ENCODE results near the gene CDC40. TPM values are rescaled to one million over a fixed set of nuclear protein-coding genes. Genes with fewer than 3 reads are reported as not detected.
"Not testable (repeated sequence)": the region's sequence is repeated elsewhere in the genome, so short reads cannot be mapped to it uniquely, and the experiment has no call there.

Gene CDC40
- total RNA-seq, 1 experiment from 2014 or later: 32.5 TPM

DNA sequence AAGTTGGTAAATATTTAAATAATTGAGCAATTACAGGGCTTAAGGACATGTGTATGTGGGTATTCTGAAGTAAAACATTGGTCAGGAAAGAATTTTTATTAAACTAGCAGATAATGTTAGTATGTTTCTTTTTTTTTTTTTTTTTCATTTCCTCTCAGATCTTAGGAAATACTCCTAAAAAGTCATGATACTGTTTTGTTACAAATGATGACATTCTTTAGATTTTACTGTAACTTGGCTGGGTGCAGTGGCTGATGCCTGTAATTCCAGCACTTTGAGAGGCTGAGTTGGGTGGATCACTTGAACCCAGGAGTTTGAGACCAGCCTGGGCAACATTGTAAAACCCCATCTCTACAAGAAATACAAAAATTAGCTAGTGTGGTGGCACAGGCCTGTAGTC, 41.5 kb downstream of the CDC40 start:
- H3K27me3 ChIP-seq (replicated peaks): no peaks in the 10 kb centered on the region
- H3K27ac ChIP-seq: no peak overlapping the region
- no peaks in the 10 kb centered on the region for H3K9me3 ChIP-seq (replicated peaks)
- no peak for DNase-seq (ENCODE audit: low read depth in 1 of 2, low spot score in 2 of 2)
- H3K4me3 ChIP-seq: no peak overlapping the region
- H3K36me3 ChIP-seq: peaks cover 41% of the 10 kb centered on the region
- peaks cover 8% of the 10 kb centered on the region; the same call in 1 of the 2 replicates for H3K4me1 ChIP-seq (replicated peaks)

DNA sequence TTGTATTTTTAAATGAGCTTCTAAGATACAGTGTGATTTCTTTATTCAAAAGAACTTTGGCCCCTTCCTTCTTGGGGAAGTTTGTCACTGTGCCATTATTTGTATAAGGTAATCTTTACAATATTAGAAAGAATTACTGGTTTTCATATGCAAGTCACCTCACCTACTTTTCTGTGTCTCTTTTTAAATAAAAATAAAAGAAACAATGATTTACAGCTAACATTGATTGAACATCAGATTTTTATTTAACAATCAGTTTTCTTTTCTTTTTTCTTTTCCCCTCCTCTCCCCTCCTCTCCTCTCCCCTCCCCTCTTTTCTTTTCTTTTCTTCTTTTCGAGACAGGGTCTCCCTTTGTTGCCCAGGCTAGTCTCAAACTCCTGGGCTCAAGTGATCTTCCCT, 46.0 kb downstream of the CDC40 start:
- Histone ChIP-seq H3K27ac (no peak overlapping the region), H3K4me3 (no peak overlapping the region), H3K4me1 (replicated peaks) (peaks cover 8% of the 10 kb centered on the region; the same call in 1 of the 2 replicates), H3K9me3 (replicated peaks) (no peaks in the 10 kb centered on the region), H3K36me3 (peaks cover 37% of the 10 kb centered on the region), H3K27me3 (replicated peaks) (no peaks in the 10 kb centered on the region)
- no peak for DNase-seq (ENCODE audit: low read depth in 1 of 2, low spot score in 2 of 2)

DNA sequence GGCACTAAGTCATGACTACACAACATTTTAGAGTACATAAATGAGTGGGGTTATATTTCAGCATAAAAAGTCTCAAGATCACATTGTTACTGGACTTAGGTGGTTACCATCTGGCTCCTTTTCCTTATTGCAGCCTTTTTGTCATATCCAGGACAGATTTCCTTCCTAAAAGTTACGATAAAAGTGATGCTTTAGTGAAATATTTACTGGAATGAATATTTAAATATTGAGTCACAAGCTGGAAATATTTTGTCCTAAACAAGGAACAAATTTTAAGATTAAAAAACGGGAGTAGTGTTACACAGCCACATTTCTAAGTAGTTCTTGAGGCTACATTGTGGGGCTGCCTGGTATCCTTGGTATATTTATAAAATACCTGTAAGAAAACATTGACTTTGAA, 52.2 kb downstream of the CDC40 start:
- peaks cover 16% of the 10 kb centered on the region for H3K4me1 ChIP-seq (replicated peaks)
- peak in 1 of 2 experiments; percentile 37 for DNase-seq (ENCODE audit: low read depth in 1 of 2, low spot score in 2 of 2)
- H3K4me3 ChIP-seq: no peak overlapping the region
- H3K36me3 ChIP-seq: peaks cover 17% of the 10 kb centered on the region
- no peaks in the 10 kb centered on the region for H3K27me3 ChIP-seq (replicated peaks)
- H3K9me3 ChIP-seq (replicated peaks): no peaks in the 10 kb centered on the region
- H3K27ac ChIP-seq: peak overlapping the region; percentile 71

DNA sequence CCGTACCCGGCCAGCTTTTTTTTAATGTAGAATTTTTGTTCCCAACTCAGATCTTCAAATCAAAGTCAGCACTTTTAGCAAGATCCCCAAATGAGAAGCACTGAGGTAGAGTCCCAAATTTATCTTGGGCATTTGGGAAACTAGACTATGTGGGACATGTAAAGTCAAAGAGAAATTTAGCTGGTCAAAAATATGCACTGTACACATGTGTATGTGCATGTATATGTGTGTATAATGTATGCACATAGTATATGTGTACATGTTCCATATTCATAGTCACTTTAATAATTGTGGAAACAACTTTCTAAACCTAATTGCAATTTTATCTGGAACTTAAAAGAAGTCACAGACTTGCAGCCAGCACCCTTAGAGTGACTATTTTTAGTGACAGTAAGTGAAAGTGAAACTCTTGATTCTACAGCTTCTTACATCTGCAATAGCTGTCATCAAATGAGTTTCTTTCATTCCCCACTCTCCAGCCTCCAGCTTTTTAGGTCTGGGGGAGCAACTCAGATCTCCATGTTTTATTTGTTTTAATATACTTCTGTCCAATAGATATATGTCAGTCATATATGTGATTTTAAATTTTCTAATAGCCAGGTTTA, 53.6 kb downstream of the CDC40 start:
- Histone ChIP-seq H3K27ac (peak overlapping the region; percentile 10; the same call in 1 of the 2 replicates), H3K27me3 (replicated peaks) (no peaks in the 10 kb centered on the region), H3K9me3 (replicated peaks) (no peaks in the 10 kb centered on the region)

DNA sequence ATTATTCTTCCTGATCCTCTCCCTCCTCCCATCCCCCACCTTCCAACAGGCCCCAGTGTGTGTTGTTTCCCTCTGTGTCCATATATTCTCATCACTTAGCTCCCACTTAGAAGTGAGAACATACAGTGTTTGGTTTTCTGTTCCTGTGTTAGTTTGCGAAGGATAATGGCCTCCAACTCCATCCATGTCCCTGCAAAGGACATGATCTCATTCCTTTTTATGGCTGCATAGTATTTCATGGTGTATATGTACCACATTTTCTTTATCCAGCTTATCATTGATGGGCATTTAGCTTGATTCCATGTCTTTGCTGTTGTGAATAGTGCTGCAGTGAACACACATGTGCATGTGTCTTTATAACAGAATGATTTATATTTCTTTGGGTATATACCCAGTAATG, 55.8 kb downstream of the CDC40 start:
- peaks cover 16% of the 10 kb centered on the region for H3K4me1 ChIP-seq (replicated peaks)
- H3K4me3 ChIP-seq; H3K36me3 ChIP-seq; H3K27me3 ChIP-seq (replicated peaks); DNase-seq (ENCODE audit: low read depth in 1 of 2, low spot score in 2 of 2); H3K9me3 ChIP-seq (replicated peaks); H3K27ac ChIP-seq: not testable (repeated sequence)

More for the DNA sequence above, 53.6 kb downstream of the CDC40 start:
- peak in 1 of 2 experiments; percentile 23 for DNase-seq (ENCODE audit: low read depth in 1 of 2, low spot score in 2 of 2)
- H3K36me3 ChIP-seq: peaks cover 10% of the 10 kb centered on the region
- no peak overlapping the region for H3K4me3 ChIP-seq
- H3K4me1 ChIP-seq (replicated peaks): peaks cover 16% of the 10 kb centered on the region

DNA sequence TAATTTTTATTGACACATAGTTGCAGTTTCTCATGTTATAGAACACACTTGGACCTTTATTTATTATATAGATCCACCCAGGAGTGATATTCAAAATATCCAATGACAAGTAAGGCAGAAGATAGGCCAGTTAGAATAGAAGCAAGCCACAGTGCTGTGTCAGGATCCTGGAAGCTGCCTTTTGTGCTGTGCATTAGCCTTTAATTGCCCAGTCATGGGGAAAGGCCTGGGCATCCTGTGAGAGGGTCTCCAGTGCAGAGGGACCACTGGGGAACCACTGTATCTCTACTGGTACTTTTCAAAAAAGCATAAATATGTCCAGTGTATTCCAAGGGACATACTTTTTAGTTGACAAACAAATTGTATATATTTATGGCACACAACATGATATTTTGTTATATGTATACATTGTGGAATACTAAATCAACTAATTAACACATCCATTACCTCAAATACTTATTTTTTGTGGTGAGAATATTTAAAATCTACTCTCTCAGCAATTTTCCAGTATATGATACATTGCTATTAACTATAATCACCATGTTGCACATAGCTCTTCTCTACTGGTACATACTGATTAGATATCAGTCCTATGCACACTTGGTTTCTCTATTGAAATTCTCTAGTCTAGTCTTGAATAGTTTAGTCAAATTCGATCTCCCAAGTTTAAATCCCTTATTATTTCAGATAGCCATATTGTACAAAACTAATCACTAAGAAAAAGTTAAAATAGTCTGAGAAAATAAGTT, 59.5 kb downstream of the CDC40 start:
- H3K4me3 ChIP-seq: no peak overlapping the region
- H3K9me3 ChIP-seq (replicated peaks): no peaks in the 10 kb centered on the region
- H3K27ac ChIP-seq: no peak overlapping the region
- H3K27me3 ChIP-seq (replicated peaks): no peaks in the 10 kb centered on the region
- no peaks in the 10 kb centered on the region; the same call in 1 of the 2 replicates for H3K36me3 ChIP-seq
- no peak for DNase-seq (ENCODE audit: low read depth in 1 of 2, low spot score in 2 of 2)
- H3K4me1 ChIP-seq (replicated peaks): no peaks in the 10 kb centered on the region

DNA sequence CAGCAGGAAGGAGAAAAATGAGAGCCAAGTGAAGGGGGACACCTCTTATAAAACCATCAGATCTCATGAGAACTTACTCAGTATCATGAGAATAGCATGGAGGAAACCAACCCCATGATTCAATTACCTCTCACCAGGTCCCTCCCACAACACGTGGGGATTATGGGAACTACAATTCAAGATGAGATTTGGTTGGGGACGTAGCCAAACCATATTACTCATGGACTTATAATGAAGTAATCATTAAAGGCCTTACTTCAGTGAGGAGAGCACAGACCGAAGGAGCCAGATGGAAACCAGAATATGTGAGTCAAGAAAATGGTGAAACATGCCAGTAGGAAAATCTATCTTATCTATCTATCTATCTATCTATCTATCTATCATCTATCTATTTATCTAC, 64.4 kb downstream of the CDC40 start:
- H3K4me3 ChIP-seq; H3K27me3 ChIP-seq (replicated peaks); H3K27ac ChIP-seq; H3K4me1 ChIP-seq (replicated peaks); H3K36me3 ChIP-seq; H3K9me3 ChIP-seq (replicated peaks); DNase-seq (ENCODE audit: low read depth in 1 of 2, low spot score in 2 of 2): not testable (repeated sequence)

DNA sequence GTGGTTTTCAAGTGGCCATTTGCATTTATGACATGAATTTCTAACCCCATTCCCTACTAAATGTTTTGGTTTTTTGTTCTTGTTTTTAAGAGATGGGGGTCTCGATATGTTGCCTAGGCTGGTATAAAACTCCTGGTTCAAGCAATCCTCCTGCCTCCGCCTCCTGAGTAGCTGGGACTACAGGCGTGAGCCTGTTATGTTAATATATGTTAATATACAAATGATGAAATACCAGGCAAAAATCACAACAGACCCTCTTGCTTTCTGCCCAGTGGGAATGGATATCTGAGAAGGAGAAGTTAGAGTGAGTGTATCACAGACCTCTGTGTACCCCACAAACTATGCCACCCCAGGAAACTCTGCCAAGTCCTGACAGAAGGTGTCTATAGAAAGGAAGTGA, 66.2 kb downstream of the CDC40 start:
- H3K27me3 ChIP-seq (replicated peaks): no peaks in the 10 kb centered on the region
- no peak overlapping the region for H3K27ac ChIP-seq
- no peak overlapping the region for H3K4me3 ChIP-seq
- no peak for DNase-seq (ENCODE audit: low read depth in 1 of 2, low spot score in 2 of 2)
- H3K4me1 ChIP-seq (replicated peaks): no peaks in the 10 kb centered on the region
- H3K36me3 ChIP-seq: no peaks in the 10 kb centered on the region
- H3K9me3 ChIP-seq (replicated peaks): no peaks in the 10 kb centered on the region

DNA sequence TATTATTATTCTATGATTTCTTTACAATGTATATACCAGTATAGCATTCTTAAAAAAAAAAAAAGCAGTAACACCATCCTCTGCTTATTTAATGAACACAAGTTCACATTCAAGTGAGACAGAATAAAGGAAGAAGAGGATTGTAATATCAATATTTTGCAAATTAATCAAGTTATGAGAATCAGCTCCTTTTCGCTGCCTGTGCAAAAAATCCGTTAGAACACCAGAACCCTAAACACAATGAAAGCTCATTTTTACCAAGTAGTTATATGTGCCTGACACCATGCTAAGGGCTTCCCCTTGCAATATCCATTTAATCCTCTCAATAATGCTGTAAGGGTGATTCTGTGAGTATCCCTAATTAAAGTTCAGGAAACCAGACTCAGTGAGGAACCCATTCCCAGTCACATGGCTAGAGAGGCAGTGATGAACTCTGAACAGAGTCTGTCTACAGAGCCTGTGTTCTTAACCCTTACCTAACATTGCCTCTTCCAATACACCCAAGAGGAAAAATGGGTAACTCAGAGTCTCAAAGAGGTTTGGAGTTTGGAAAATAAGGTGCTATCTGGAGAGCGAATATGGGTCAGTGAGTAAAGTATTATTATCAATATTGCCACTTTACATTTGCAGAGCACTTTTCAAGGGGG, 66.8 kb downstream of the CDC40 start:
- no peak overlapping the region for H3K4me3 ChIP-seq
- no peak overlapping the region for H3K27ac ChIP-seq
- H3K9me3 ChIP-seq (replicated peaks): no peaks in the 10 kb centered on the region
- H3K36me3 ChIP-seq: no peaks in the 10 kb centered on the region
- no peak for DNase-seq (ENCODE audit: low read depth in 1 of 2, low spot score in 2 of 2)
- H3K27me3 ChIP-seq (replicated peaks): no peaks in the 10 kb centered on the region
- no peaks in the 10 kb centered on the region for H3K4me1 ChIP-seq (replicated peaks)

DNA sequence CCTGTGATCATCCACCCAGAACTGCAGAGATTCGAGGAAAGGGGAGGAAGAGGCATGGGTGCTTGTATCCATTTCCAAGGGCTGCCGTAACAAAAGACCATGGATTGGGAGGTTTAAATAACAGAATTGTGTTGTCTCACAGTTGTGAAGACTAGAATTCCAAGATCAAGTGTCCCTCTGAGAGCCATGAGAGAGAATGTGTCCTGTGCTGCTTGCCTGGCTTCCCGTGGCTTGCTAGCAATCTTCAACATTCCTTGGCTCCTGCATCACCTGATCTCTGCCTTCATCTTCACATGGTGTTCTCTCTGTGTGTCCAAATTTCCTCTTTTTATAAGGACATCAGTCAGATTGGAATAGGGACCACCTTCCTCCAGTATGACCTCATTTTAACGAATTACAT, 69.8 kb downstream of the CDC40 start:
- Histone ChIP-seq H3K4me1 (replicated peaks) (no peaks in the 10 kb centered on the region), H3K4me3 (no peak overlapping the region), H3K27me3 (replicated peaks) (no peaks in the 10 kb centered on the region), H3K36me3 (no peaks in the 10 kb centered on the region), H3K27ac (no peak overlapping the region), H3K9me3 (replicated peaks) (no peaks in the 10 kb centered on the region)
- no peak for DNase-seq (ENCODE audit: low read depth in 1 of 2, low spot score in 2 of 2)

DNA sequence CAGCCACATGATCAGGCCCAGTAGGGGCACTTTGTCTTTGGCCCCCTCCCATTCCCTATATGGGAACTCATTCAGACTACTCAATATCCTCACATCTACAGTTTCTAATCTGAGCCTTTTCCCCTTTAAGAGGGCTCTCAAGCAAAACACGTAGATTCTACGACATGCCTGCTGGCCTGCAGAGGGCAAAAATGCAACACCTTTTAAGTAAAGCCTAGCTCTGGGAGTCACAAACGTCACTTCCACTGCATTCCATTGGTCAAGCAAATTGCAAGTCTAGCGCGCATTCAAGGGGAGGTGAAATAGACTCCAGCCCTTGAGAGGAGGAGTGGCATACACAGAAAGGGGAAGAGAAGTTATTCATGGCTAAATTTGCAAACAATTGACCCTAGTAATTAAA, 70.6 kb downstream of the CDC40 start:
- H3K4me3 ChIP-seq: no peak overlapping the region
- no peaks in the 10 kb centered on the region for H3K9me3 ChIP-seq (replicated peaks)
- H3K27me3 ChIP-seq (replicated peaks): no peaks in the 10 kb centered on the region
- H3K27ac ChIP-seq: no peak overlapping the region
- DNase-seq (ENCODE audit: low read depth in 1 of 2, low spot score in 2 of 2): no peak
- H3K36me3 ChIP-seq: no peaks in the 10 kb centered on the region
- no peaks in the 10 kb centered on the region for H3K4me1 ChIP-seq (replicated peaks)

DNA sequence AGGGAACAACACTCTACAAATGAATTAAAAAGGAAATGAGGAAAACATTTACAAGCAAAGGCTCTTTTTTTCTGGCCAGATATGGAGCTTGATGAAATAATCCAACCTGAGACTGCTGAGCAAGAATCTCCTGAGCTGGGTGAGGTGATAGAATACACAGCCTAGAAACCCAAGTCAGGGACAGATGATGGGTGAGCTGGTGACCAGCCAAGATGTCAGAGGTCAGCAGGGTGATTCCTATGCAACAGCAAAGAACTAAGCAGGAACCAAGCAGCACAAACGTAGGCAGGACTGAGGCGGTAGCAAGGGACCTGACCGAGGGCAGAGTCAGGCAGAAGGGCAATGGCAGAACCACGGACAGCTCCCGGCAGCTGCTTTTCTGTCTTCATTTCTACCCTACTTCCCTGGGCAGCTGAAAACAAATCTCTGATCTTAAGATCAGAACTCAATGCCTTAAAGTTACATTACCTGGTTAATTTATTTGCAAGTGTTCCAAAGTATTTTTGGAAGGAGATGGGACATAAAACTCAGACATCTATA, 75.1 kb downstream of the CDC40 start:
- no peaks in the 10 kb centered on the region for H3K27me3 ChIP-seq (replicated peaks)

DNA sequence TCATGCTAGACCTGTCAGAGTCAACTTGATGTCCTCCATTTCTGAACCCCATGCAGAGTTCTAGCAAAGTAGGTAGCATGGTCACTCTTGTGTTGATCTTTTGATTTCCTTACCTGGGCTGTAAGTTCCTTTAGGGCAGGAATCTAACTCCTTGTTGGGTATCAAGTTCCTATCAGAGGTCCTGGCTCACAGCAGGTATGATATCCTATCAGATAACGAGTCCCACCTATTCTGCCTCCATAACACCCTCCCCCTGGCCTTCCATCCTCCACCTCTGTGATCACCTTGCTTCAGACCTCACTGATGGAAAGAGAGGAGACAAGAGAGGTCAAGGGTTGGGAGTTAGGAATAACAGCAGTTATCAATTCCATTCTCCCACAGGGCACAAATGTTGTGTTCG, 76.1 kb downstream of the CDC40 start:
- no peak overlapping the region for H3K27ac ChIP-seq
- no peak for DNase-seq (ENCODE audit: low read depth in 1 of 2, low spot score in 2 of 2)
- no peaks in the 10 kb centered on the region for H3K27me3 ChIP-seq (replicated peaks)
- H3K36me3 ChIP-seq: no peaks in the 10 kb centered on the region
- H3K9me3 ChIP-seq (replicated peaks): no peaks in the 10 kb centered on the region
- H3K4me3 ChIP-seq: no peak overlapping the region
- no peaks in the 10 kb centered on the region for H3K4me1 ChIP-seq (replicated peaks)

More for the DNA sequence above, 75.1 kb downstream of the CDC40 start:
- Histone ChIP-seq H3K4me3 (no peak overlapping the region), H3K9me3 (replicated peaks) (no peaks in the 10 kb centered on the region), H3K4me1 (replicated peaks) (no peaks in the 10 kb centered on the region), H3K27ac (no peak overlapping the region), H3K36me3 (no peaks in the 10 kb centered on the region)
- peak in 1 of 2 experiments; percentile 19 for DNase-seq (ENCODE audit: low read depth in 1 of 2, low spot score in 2 of 2)

DNA sequence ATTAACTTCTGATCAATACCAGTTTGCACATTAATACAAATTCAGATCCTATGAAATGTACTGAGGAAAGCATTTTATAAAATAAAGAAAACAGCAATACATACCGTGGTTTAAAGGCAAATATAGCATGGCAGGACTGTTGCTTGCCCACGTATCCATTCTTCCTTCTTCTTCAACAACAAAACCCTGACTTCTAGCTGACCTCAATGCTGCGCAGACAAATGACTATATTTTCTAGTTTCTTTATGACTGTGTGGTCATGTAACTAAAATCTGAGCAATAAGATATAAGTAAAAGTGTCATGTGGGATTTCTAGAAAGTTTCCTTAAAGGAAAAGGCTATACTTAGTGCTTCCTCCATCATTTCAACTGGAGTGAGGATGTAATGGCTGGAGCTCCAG, 85.0 kb downstream of the CDC40 start:
- Histone ChIP-seq H3K27me3 (replicated peaks) (no peaks in the 10 kb centered on the region), H3K4me1 (replicated peaks) (peaks cover 11% of the 10 kb centered on the region), H3K36me3 (no peaks in the 10 kb centered on the region), H3K4me3 (no peak overlapping the region), H3K9me3 (replicated peaks) (no peaks in the 10 kb centered on the region), H3K27ac (no peak overlapping the region)
- DNase-seq (ENCODE audit: low read depth in 1 of 2, low spot score in 2 of 2): no peak
